Measurements from ENCODE around the gene CNTF.

Gene CNTF

GRCh38 chr11:58579192-58580129, 43.0 kb upstream of the CNTF start:
- H3K9me3 ChIP-seq (ENCODE audit: control insufficient read depth, low read length): no peaks in the 10 kb centered on the region
- no peaks in the 10 kb centered on the region for H3K36me3 ChIP-seq (ENCODE audit: control insufficient read depth, insufficient read depth, low read length)
- WGBS, 2 experiments: 0% methylated on average over 73 to 75 of the region's 78 CpGs
- peaks cover 13% of the 10 kb centered on the region for H3K4me1 ChIP-seq (ENCODE audit: control insufficient read depth, insufficient read depth, low read length)
- no peaks in the 10 kb centered on the region for H3K27me3 ChIP-seq (ENCODE audit: control insufficient read depth, insufficient read depth, low read length, poor library complexity, severe bottlenecking)
- peak overlapping the region; percentile 91 for H3K27ac ChIP-seq (ENCODE audit: insufficient read depth, low read depth, low read length, poor library complexity, severe bottlenecking)
- H3K4me3 ChIP-seq (ENCODE audit: insufficient read depth, low read depth, low read length): peak overlapping the region; percentile 87

GRCh38 chr11:58580311-58580710, 42.2 kb upstream of the CNTF start:
- Histone ChIP-seq H3K27me3 (ENCODE audit: control insufficient read depth, insufficient read depth, low read length, poor library complexity, severe bottlenecking) (no peaks in the 10 kb centered on the region), H3K36me3 (ENCODE audit: control insufficient read depth, insufficient read depth, low read length) (no peaks in the 10 kb centered on the region), H3K4me3 (ENCODE audit: insufficient read depth, low read depth, low read length) (peak overlapping the region; percentile 87), H3K27ac (ENCODE audit: insufficient read depth, low read depth, low read length, poor library complexity, severe bottlenecking) (no peak overlapping the region), H3K4me1 (ENCODE audit: control insufficient read depth, insufficient read depth, low read length) (peaks cover 13% of the 10 kb centered on the region), H3K9me3 (ENCODE audit: control insufficient read depth, low read length) (no peaks in the 10 kb centered on the region)
- 0 to 17% methylated on average over 1 of the region's 2 CpGs for WGBS, 2 experiments

GRCh38 chr11:58582437-58582836, 40.0 kb upstream of the CNTF start:
- Histone ChIP-seq H3K4me3 (ENCODE audit: insufficient read depth, low read depth, low read length) (no peak overlapping the region), H3K36me3 (ENCODE audit: control insufficient read depth, insufficient read depth, low read length) (peaks cover 10% of the 10 kb centered on the region)

GRCh38 chr11:58586998-58587397, 35.5 kb upstream of the CNTF start:
- Histone ChIP-seq H3K36me3 (ENCODE audit: control insufficient read depth, insufficient read depth, low read length) (peaks cover 10% of the 10 kb centered on the region), H3K4me3 (ENCODE audit: insufficient read depth, low read depth, low read length) (no peak overlapping the region), H3K27ac (ENCODE audit: insufficient read depth, low read depth, low read length, poor library complexity, severe bottlenecking) (no peak overlapping the region), H3K4me1 (ENCODE audit: control insufficient read depth, insufficient read depth, low read length) (no peaks in the 10 kb centered on the region), H3K9me3 (ENCODE audit: control insufficient read depth, low read length) (no peaks in the 10 kb centered on the region), H3K27me3 (ENCODE audit: control insufficient read depth, insufficient read depth, low read length, poor library complexity, severe bottlenecking) (no peaks in the 10 kb centered on the region)
- WGBS, 2 experiments: 94 to 95% methylated on average over 2 of the region's 2 CpGs

More at GRCh38 chr11:58582437-58582836, 40.0 kb upstream of the CNTF start:
- Histone ChIP-seq H3K27me3 (ENCODE audit: control insufficient read depth, insufficient read depth, low read length, poor library complexity, severe bottlenecking) (no peaks in the 10 kb centered on the region), H3K4me1 (ENCODE audit: control insufficient read depth, insufficient read depth, low read length) (peaks cover 13% of the 10 kb centered on the region), H3K27ac (ENCODE audit: insufficient read depth, low read depth, low read length, poor library complexity, severe bottlenecking) (no peak overlapping the region), H3K9me3 (ENCODE audit: control insufficient read depth, low read length) (no peaks in the 10 kb centered on the region)
- no CpG with 5 or more reads among the region's 1 CpG for WGBS, 2 experiments

GRCh38 chr11:58591659-58592058, 30.8 kb upstream of the CNTF start:
- Histone ChIP-seq H3K9me3 (ENCODE audit: control insufficient read depth, low read length) (no peaks in the 10 kb centered on the region), H3K27me3 (ENCODE audit: control insufficient read depth, insufficient read depth, low read length, poor library complexity, severe bottlenecking) (no peaks in the 10 kb centered on the region), H3K4me1 (ENCODE audit: control insufficient read depth, insufficient read depth, low read length) (no peaks in the 10 kb centered on the region), H3K4me3 (ENCODE audit: insufficient read depth, low read depth, low read length) (no peak overlapping the region), H3K36me3 (ENCODE audit: control insufficient read depth, insufficient read depth, low read length) (peaks cover 7% of the 10 kb centered on the region), H3K27ac (ENCODE audit: insufficient read depth, low read depth, low read length, poor library complexity, severe bottlenecking) (no peak overlapping the region)
- 95 to 97% methylated on average over 3 of the region's 3 CpGs for WGBS, 2 experiments

- H3K4me1 ChIP-seq (ENCODE audit: control insufficient read depth, insufficient read depth, low read length): no peaks in the 10 kb centered on the region
- no peaks in the 10 kb centered on the region for H3K9me3 ChIP-seq (ENCODE audit: control insufficient read depth, low read length)
- 84 to 97% methylated on average over 4 of the region's 5 CpGs for whole genome bisulfite sequencing, 2 experiments
- no peaks in the 10 kb centered on the region for H3K36me3 ChIP-seq (ENCODE audit: control insufficient read depth, insufficient read depth, low read length)
- H3K27me3 ChIP-seq (ENCODE audit: control insufficient read depth, insufficient read depth, low read length, poor library complexity, severe bottlenecking): no peaks in the 10 kb centered on the region
- no peak overlapping the region for H3K4me3 ChIP-seq (ENCODE audit: insufficient read depth, low read depth, low read length)
- H3K27ac ChIP-seq (ENCODE audit: insufficient read depth, low read depth, low read length, poor library complexity, severe bottlenecking): no peak overlapping the region
Measured at GRCh38 chr11:58592760-58593472, 29.5 kb upstream of the CNTF start.

- H3K36me3 ChIP-seq (ENCODE audit: control insufficient read depth, insufficient read depth, low read length): no peaks in the 10 kb centered on the region
- 99% methylated on average over 3 of the region's 4 CpGs for WGBS, 2 experiments
Measured at GRCh38 chr11:58594826-58595225, 27.6 kb upstream of the CNTF start.

GRCh38 chr11:58596621-58597020, 25.8 kb upstream of the CNTF start:
- 94 to 96% methylated on average over 3 of the region's 3 CpGs for WGBS, 2 experiments
- no peak overlapping the region for H3K4me3 ChIP-seq (ENCODE audit: insufficient read depth, low read depth, low read length)
- H3K4me1 ChIP-seq (ENCODE audit: control insufficient read depth, insufficient read depth, low read length): no peaks in the 10 kb centered on the region
- H3K36me3 ChIP-seq (ENCODE audit: control insufficient read depth, insufficient read depth, low read length): no peaks in the 10 kb centered on the region
- H3K27me3 ChIP-seq (ENCODE audit: control insufficient read depth, insufficient read depth, low read length, poor library complexity, severe bottlenecking): no peaks in the 10 kb centered on the region
- no peaks in the 10 kb centered on the region for H3K9me3 ChIP-seq (ENCODE audit: control insufficient read depth, low read length)
- H3K27ac ChIP-seq (ENCODE audit: insufficient read depth, low read depth, low read length, poor library complexity, severe bottlenecking): no peak overlapping the region

More at GRCh38 chr11:58594826-58595225, 27.6 kb upstream of the CNTF start:
- H3K9me3 ChIP-seq (ENCODE audit: control insufficient read depth, low read length): no peaks in the 10 kb centered on the region
- H3K27ac ChIP-seq (ENCODE audit: insufficient read depth, low read depth, low read length, poor library complexity, severe bottlenecking): no peak overlapping the region
- H3K4me1 ChIP-seq (ENCODE audit: control insufficient read depth, insufficient read depth, low read length): no peaks in the 10 kb centered on the region
- no peak overlapping the region for H3K4me3 ChIP-seq (ENCODE audit: insufficient read depth, low read depth, low read length)
- H3K27me3 ChIP-seq (ENCODE audit: control insufficient read depth, insufficient read depth, low read length, poor library complexity, severe bottlenecking): no peaks in the 10 kb centered on the region

GRCh38 chr11:58597486-58598144, 24.9 kb upstream of the CNTF start:
- H3K4me1 ChIP-seq (ENCODE audit: control insufficient read depth, insufficient read depth, low read length): no peaks in the 10 kb centered on the region
- WGBS, 2 experiments: 93 to 95% methylated on average over 2 to 3 of the region's 3 CpGs
- no peak overlapping the region for H3K27ac ChIP-seq (ENCODE audit: insufficient read depth, low read depth, low read length, poor library complexity, severe bottlenecking)
- H3K4me3 ChIP-seq (ENCODE audit: insufficient read depth, low read depth, low read length): no peak overlapping the region
- no peaks in the 10 kb centered on the region for H3K9me3 ChIP-seq (ENCODE audit: control insufficient read depth, low read length)
- H3K27me3 ChIP-seq (ENCODE audit: control insufficient read depth, insufficient read depth, low read length, poor library complexity, severe bottlenecking): no peaks in the 10 kb centered on the region
- H3K36me3 ChIP-seq (ENCODE audit: control insufficient read depth, insufficient read depth, low read length): no peaks in the 10 kb centered on the region

GRCh38 chr11:58600510-58600909, 22.0 kb upstream of the CNTF start:
- H3K4me1 ChIP-seq (ENCODE audit: control insufficient read depth, insufficient read depth, low read length): no peaks in the 10 kb centered on the region
- no peaks in the 10 kb centered on the region for H3K36me3 ChIP-seq (ENCODE audit: control insufficient read depth, insufficient read depth, low read length)
- no peak overlapping the region for H3K4me3 ChIP-seq (ENCODE audit: insufficient read depth, low read depth, low read length)
- 75 to 81% methylated on average over 1 to 2 of the region's 2 CpGs for WGBS, 2 experiments
- H3K27ac ChIP-seq (ENCODE audit: insufficient read depth, low read depth, low read length, poor library complexity, severe bottlenecking): no peak overlapping the region
- no peaks in the 10 kb centered on the region for H3K9me3 ChIP-seq (ENCODE audit: control insufficient read depth, low read length)
- H3K27me3 ChIP-seq (ENCODE audit: control insufficient read depth, insufficient read depth, low read length, poor library complexity, severe bottlenecking): no peaks in the 10 kb centered on the region

Measured in ectodermal cell (in vitro differentiated cells).